ENCODE measurements around the gene HOXD13.

DNA sequence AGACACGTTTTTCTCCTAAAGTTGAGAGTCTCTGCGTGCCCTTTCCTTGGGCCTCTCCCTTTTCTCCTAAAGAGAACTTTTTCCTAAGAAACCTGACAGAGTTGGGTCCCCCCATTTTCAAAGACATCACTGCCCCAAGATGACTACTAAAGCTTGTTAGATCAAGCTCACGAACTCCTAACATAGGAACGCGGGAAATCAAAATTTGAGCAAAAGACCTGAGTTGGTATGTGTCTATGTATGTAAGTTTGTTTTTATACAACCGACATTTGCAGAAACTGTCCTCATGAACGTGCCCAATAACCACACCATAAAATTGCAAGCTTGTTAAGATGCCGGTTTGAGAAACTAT lies 1.4 kb downstream of the HOXD13 start:
- TF ChIP-seq, protein P1, sequence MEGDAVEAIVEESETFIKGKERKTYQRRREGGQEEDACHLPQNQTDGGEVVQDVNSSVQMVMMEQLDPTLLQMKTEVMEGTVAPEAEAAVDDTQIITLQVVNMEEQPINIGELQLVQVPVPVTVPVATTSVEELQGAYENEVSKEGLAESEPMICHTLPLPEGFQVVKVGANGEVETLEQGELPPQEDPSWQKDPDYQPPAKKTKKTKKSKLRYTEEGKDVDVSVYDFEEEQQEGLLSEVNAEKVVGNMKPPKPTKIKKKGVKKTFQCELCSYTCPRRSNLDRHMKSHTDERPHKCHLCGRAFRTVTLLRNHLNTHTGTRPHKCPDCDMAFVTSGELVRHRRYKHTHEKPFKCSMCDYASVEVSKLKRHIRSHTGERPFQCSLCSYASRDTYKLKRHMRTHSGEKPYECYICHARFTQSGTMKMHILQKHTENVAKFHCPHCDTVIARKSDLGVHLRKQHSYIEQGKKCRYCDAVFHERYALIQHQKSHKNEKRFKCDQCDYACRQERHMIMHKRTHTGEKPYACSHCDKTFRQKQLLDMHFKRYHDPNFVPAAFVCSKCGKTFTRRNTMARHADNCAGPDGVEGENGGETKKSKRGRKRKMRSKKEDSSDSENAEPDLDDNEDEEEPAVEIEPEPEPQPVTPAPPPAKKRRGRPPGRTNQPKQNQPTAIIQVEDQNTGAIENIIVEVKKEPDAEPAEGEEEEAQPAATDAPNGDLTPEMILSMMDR (IDR thresholded peaks at IDR 0.05) = no peak
- no peak for TF ChIP-seq POLR2A (IDR thresholded peaks at IDR 0.05)

Data from thyroid gland (tissue), 4 donors.